GM06990 (cell line): Measurements from ENCODE around the gene CCDC74A.
"Not testable (repeated sequence)": the region's sequence is repeated elsewhere in the genome, so short reads cannot be mapped to it uniquely, and the experiment has no call there.

ENCODE experiments used
- DNase-seq: peaks from one replicate; pipeline ENCODE4 v3.0.0-alpha.2; 2011; ENCODE audit not compliant: insufficient read length; ENCODE audit errors: extremely low read depth
- H3K27me3 ChIP-seq: replicated peaks from 2 replicates; pipeline ENCODE4 v1.6.0; 2011; ENCODE audit warnings: low read length; ENCODE audit not compliant: control insufficient read depth, insufficient read depth
- H3K36me3 ChIP-seq: 2 replicates; pipeline ENCODE4 v1.5.1; 2011; ENCODE audit warnings: low read length; ENCODE audit not compliant: control insufficient read depth, insufficient read depth
- H3K4me3 ChIP-seq: replicated peaks from 2 replicates; pipeline ENCODE4 v1.5.1; 2011; ENCODE audit warnings: low read depth, mild to moderate bottlenecking, control low read depth, low read length

Gene CCDC74A

GRCh38 chr2:131527131-131528001, at the start of gene CCDC74A:
Gene CCDC74A (plus strand): TSS chr2:131527888. CDS start chr2:131527971, 83 bp downstream.
- not testable (repeated sequence) for H3K36me3 ChIP-seq
- H3K4me3 ChIP-seq = peak within 1 kb of the TSS; percentile 58
- peak; percentile 72 for DNase-seq

GRCh38 chr2:131478074-131478849, 49.4 kb upstream of the CCDC74A start:
- DNase-seq, H3K27me3 ChIP-seq, H3K4me3 ChIP-seq, H3K36me3 ChIP-seq: not testable (repeated sequence)

More at GRCh38 chr2:131527131-131528001, at the start of gene CCDC74A:
- H3K27me3 ChIP-seq = not testable (repeated sequence)

GRCh38 chr2:131478850-131479461, 48.7 kb upstream of the CCDC74A start:
- H3K27me3 ChIP-seq, H3K36me3 ChIP-seq, H3K4me3 ChIP-seq, DNase-seq: not testable (repeated sequence)

- not testable (repeated sequence) for DNase-seq
Measured at GRCh38 chr2:131480351-131480750, 47.3 kb upstream of the CCDC74A start.

GRCh38 chr2:131482506-131483155, 45.1 kb upstream of the CCDC74A start:
- H3K4me3 ChIP-seq, H3K27me3 ChIP-seq, DNase-seq, H3K36me3 ChIP-seq: not testable (repeated sequence)

More at GRCh38 chr2:131480351-131480750, 47.3 kb upstream of the CCDC74A start:
- not testable (repeated sequence) for H3K36me3 ChIP-seq, H3K27me3 ChIP-seq, H3K4me3 ChIP-seq

GRCh38 chr2:131483981-131484820, 43.5 kb upstream of the CCDC74A start:
- not testable (repeated sequence) for H3K4me3 ChIP-seq, DNase-seq, H3K27me3 ChIP-seq, H3K36me3 ChIP-seq

GRCh38 chr2:131484906-131485460, 42.7 kb upstream of the CCDC74A start:
- H3K4me3 ChIP-seq, H3K36me3 ChIP-seq, DNase-seq, H3K27me3 ChIP-seq: not testable (repeated sequence)

GRCh38 chr2:131486201-131486902, 41.3 kb upstream of the CCDC74A start:
- H3K4me3 ChIP-seq, DNase-seq, H3K27me3 ChIP-seq, H3K36me3 ChIP-seq: not testable (repeated sequence)
